Type B pancreatic cell (in vitro differentiated cells): ENCODE data around the gene RAD51B. TPM values are rescaled to one million over a fixed set of nuclear protein-coding genes. Genes with fewer than 3 reads are reported as not detected.

ENCODE experiments used
- DNase-seq: peaks from one replicate; pipeline ENCODE4 v3.0.0; 2021; ENCODE audit warnings: mixed read lengths; ENCODE audit not compliant: unreplicated experiment; ENCODE audit errors: extremely low spot score
- H3K27ac Mint-ChIP-seq: 2 replicates; pipeline ENCODE4 v1.8.0; 2021; ENCODE audit warnings: mild to moderate bottlenecking, mixed read lengths
- H3K27me3 Mint-ChIP-seq: 2 replicates; pipeline ENCODE4 v1.8.0; 2021; ENCODE audit warnings: mixed read lengths
- H3K36me3 Mint-ChIP-seq: 2 replicates; pipeline ENCODE4 v1.8.0; 2021; ENCODE audit warnings: mixed read lengths
- H3K4me1 Mint-ChIP-seq: one replicate; pipeline ENCODE4 v1.8.0; 2021; ENCODE audit warnings: mixed read lengths; ENCODE audit not compliant: unreplicated experiment
- H3K4me3 Mint-ChIP-seq: 2 replicates; pipeline ENCODE4 v1.8.0; 2021; ENCODE audit warnings: mild to moderate bottlenecking, mixed read lengths
- H3K9me3 Mint-ChIP-seq: 2 replicates; pipeline ENCODE4 v1.8.0; 2021; ENCODE audit warnings: mixed read lengths
- CTCF ChIP-seq: fragments of 200-600 bp; sonication (generic); conservative IDR thresholded peaks from 2 replicates; pipeline ENCODE4 v1.5.0; 2021; ENCODE audit warnings: antibody characterized with exemption, mild to moderate bottlenecking
- total RNA-seq: library from RNA; stranded (reverse); gene quantifications from 2 replicates; pipeline ENCODE4 v1.2.1, GENCODE V29; 2021; ENCODE audit warnings: low replicate concordance

Gene RAD51B
- total RNA-seq, 1 donor from 2014 or later, result 27.3 TPM

- no peaks in the 10 kb centered on the region for H3K9me3 Mint-ChIP-seq
- H3K27me3 Mint-ChIP-seq, result no peaks in the 10 kb centered on the region
- H3K27ac Mint-ChIP-seq, result no peak overlapping the region
- peaks cover 27% of the 10 kb centered on the region for H3K4me1 Mint-ChIP-seq
- H3K36me3 Mint-ChIP-seq, result peaks cover 4% of the 10 kb centered on the region
- H3K4me3 Mint-ChIP-seq, result no peak overlapping the region
- no peak for DNase-seq
- TF ChIP-seq CTCF, result no peak
Measured at GRCh38 chr14:68008491-68008890, 188.9 kb downstream of the RAD51B start.

- peaks cover 27% of the 10 kb centered on the region for H3K4me1 Mint-ChIP-seq
- peaks cover 5% of the 10 kb centered on the region for H3K36me3 Mint-ChIP-seq
- H3K4me3 Mint-ChIP-seq, result peak overlapping the region; percentile 41
- peak overlapping the region; percentile 51 for H3K27ac Mint-ChIP-seq
- no peak for DNase-seq
- H3K9me3 Mint-ChIP-seq, result peaks cover 11% of the 10 kb centered on the region
- no peak for TF ChIP-seq CTCF
- H3K27me3 Mint-ChIP-seq, result no peaks in the 10 kb centered on the region
Measured at GRCh38 chr14:68011406-68012028, 191.9 kb downstream of the RAD51B start.

DNA sequence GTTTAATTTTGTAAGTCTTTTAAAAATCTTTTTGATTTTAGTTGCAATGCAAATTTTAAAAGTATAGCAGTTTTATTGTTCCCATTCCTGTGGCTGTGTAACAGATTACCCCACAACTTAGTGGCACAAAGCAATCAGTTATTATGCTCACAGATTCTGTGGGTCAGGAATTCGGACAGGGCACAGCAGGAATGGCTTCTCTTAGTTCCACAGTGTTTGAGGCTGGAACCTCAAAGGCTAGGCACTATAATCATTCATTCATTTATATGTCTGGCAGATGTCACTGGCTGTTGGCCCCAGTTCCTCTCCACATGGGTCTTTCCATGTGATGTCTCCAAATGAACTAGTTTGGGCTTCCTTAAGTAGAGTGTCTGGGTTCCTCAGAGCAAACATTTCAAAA lies 193.3 kb downstream of the RAD51B start:
- peaks cover 27% of the 10 kb centered on the region for H3K4me1 Mint-ChIP-seq
- no peak for DNase-seq
- no peak for TF ChIP-seq CTCF
- H3K4me3 Mint-ChIP-seq, result no peak overlapping the region
- H3K36me3 Mint-ChIP-seq, result peaks cover 5% of the 10 kb centered on the region
- no peaks in the 10 kb centered on the region for H3K27me3 Mint-ChIP-seq
- peaks cover 11% of the 10 kb centered on the region for H3K9me3 Mint-ChIP-seq
- H3K27ac Mint-ChIP-seq, result peak overlapping the region; percentile 35

GRCh38 chr14:68013326-68013725 lies 193.7 kb downstream of the RAD51B start:
- no peak for DNase-seq
- Mint-ChIP-seq H3K36me3 (peaks cover 5% of the 10 kb centered on the region), H3K27ac (peak overlapping the region; percentile 35), H3K4me1 (peaks cover 27% of the 10 kb centered on the region), H3K4me3 (no peak overlapping the region), H3K27me3 (no peaks in the 10 kb centered on the region), H3K9me3 (peaks cover 11% of the 10 kb centered on the region)
- no peak for TF ChIP-seq CTCF

DNA sequence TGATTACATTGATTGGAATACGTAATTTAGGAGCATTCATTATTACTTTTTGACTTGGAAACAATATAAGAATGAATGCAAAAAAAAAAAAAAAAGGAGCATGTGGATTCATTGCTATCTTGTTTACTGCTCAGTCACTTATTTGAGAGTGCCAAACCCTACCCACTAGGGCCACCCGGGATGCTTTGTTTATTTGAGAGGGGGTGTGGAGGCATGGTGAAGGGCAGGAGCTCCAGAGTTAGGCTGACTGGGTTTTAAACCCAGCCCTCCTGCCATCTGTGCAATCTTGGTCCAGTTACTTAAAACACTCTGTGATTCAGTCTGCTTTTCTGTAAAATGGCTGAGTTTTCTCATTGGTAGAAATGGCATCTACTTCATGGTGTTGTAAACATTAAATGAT lies 195.2 kb downstream of the RAD51B start:
- peaks cover 5% of the 10 kb centered on the region for H3K36me3 Mint-ChIP-seq
- peaks cover 11% of the 10 kb centered on the region for H3K9me3 Mint-ChIP-seq
- H3K27ac Mint-ChIP-seq, result no peak overlapping the region
- no peak for DNase-seq
- H3K27me3 Mint-ChIP-seq, result no peaks in the 10 kb centered on the region
- no peak for TF ChIP-seq CTCF
- no peak overlapping the region for H3K4me3 Mint-ChIP-seq
- H3K4me1 Mint-ChIP-seq, result peaks cover 18% of the 10 kb centered on the region
